ENCODE data around the gene SPESP1. TPM values are rescaled to one million over a fixed set of nuclear protein-coding genes. Genes with fewer than 3 reads are reported as not detected.

The SPESP1 gene
- total RNA-seq (under 1 TPM in 2 of 5 donors, not detected in 3; 0.33 to 0.64 TPM), total RNA-seq (0 to 0.82 (median 0.26) reads per million in 29 experiments)
- total RNA-seq (2013): 0.28 TPM

GRCh38 chr15:68930268-68931022 is at the start of gene SPESP1:
TSS of gene SPESP1 (plus strand) at chr15:68930525. CDS start at chr15:68930654, 129 bp downstream.
- Histone ChIP-seq H3K9me3 (no peaks in the 10 kb centered on the region), H3K27ac (ENCODE audit: low read length) (no peak within 1 kb of the TSS), H3K27me3 (replicated peaks in 1 of 2; ENCODE audit: control insufficient read depth in 2 of 2, extremely low read depth in 1 of 2, insufficient read depth in 2 of 2, low read length in 1 of 2) (peaks cover 0 to 9% of the 10 kb centered on the region in 2 experiments), H3K4me1 (ENCODE audit: control insufficient read depth in 1 of 2, extremely low read depth in 1 of 2, insufficient read depth in 2 of 2, low read length in 2 of 2) (peaks cover 0 to 4% of the 10 kb centered on the region in 2 experiments), H3K36me3 (ENCODE audit: control insufficient read depth in 2 of 2, extremely low read depth in 1 of 2, insufficient read depth in 1 of 2, low read length in 1 of 2) (no peaks in the 10 kb centered on the region), H3K4me3 (ENCODE audit: control insufficient read depth in 1 of 2, extremely low read depth in 1 of 2, low read length in 1 of 2) (peak within 1 kb of the TSS in 1 of 2 donors; percentile 19)
- Mint-ChIP-seq H3K36me3 (no peaks in the 10 kb centered on the region), H3K27me3 (peaks cover 15 to 20% of the 10 kb centered on the region in 2 donors), H3K4me1 (no peaks in the 10 kb centered on the region), H3K4me3 (peak within 1 kb of the TSS in 2 of 3 donors; percentile 40 to 53), H3K27ac (no peak within 1 kb of the TSS), H3K9me3 (no peaks in the 10 kb centered on the region)
- ChIA-PET POLR2A (no interaction called here), CTCF (no interaction called here)
- ATAC-seq (replicated peaks in 1 of 4) (peak; percentile 56 to 69 (median 62)), DNase-seq (peak in 27 of 35 experiments; percentile 4 to 63 (median 32))
- WGBS (ENCODE audit: insufficient coverage): 74% methylated on average over 61 of the region's 72 CpGs

GRCh38 chr15:68885070-68885469 is 45.3 kb upstream of the SPESP1 start:
- ChIA-PET CTCF (no interaction called here), POLR2A (no interaction called here)
- Mint-ChIP-seq H3K27me3 (peaks cover 5 to 7% of the 10 kb centered on the region in 2 donors), H3K9me3 (no peaks in the 10 kb centered on the region), H3K36me3 (no peaks in the 10 kb centered on the region), H3K27ac (no peak overlapping the region), H3K4me3 (no peak overlapping the region), H3K4me1 (peaks cover 0 to 7% (median 2%) of the 10 kb centered on the region in 3 donors)
- Histone ChIP-seq H3K4me1 (ENCODE audit: control insufficient read depth in 1 of 2, extremely low read depth in 1 of 2, insufficient read depth in 2 of 2, low read length in 2 of 2) (no peaks in the 10 kb centered on the region), H3K4me3 (ENCODE audit: control insufficient read depth in 1 of 2, extremely low read depth in 1 of 2, low read length in 1 of 2) (no peak overlapping the region), H3K27ac (ENCODE audit: low read length) (no peak overlapping the region), H3K36me3 (ENCODE audit: control insufficient read depth in 2 of 2, extremely low read depth in 1 of 2, insufficient read depth in 1 of 2, low read length in 1 of 2) (no peaks in the 10 kb centered on the region), H3K9me3 (no peaks in the 10 kb centered on the region), H3K27me3 (replicated peaks in 1 of 2; ENCODE audit: control insufficient read depth in 2 of 2, extremely low read depth in 1 of 2, insufficient read depth in 2 of 2, low read length in 1 of 2) (peaks cover 0 to 6% of the 10 kb centered on the region in 2 experiments)
- DNase-seq (no peak), ATAC-seq (replicated peaks in 1 of 4) (no peak)
- no CpG with 5 or more reads among the region's 6 CpGs for WGBS (ENCODE audit: insufficient coverage)

- H3K36me3 ChIP-seq (ENCODE audit: control insufficient read depth in 2 of 2, extremely low read depth in 1 of 2, insufficient read depth in 1 of 2, low read length in 1 of 2): no peaks in the 10 kb centered on the region
- H3K4me1 ChIP-seq (ENCODE audit: control insufficient read depth in 1 of 2, extremely low read depth in 1 of 2, insufficient read depth in 2 of 2, low read length in 2 of 2): no peaks in the 10 kb centered on the region
- no peak overlapping the region for H3K27ac Mint-ChIP-seq
- H3K4me3 Mint-ChIP-seq: no peak overlapping the region
- POLR2A ChIA-PET: no interaction called here
- no peaks in the 10 kb centered on the region for H3K9me3 Mint-ChIP-seq
- H3K9me3 ChIP-seq: no peaks in the 10 kb centered on the region
- peaks cover 0 to 7% (median 2%) of the 10 kb centered on the region in 3 donors for H3K4me1 Mint-ChIP-seq
- WGBS (ENCODE audit: insufficient coverage): no CpG with 5 or more reads among the region's 3 CpGs
- H3K27me3 Mint-ChIP-seq: peaks cover 7 to 10% of the 10 kb centered on the region in 2 donors
- no peaks in the 10 kb centered on the region for H3K36me3 Mint-ChIP-seq
- CTCF ChIA-PET: interaction anchor here in 1 of 2 donors (0.6 kb wide), 1 partner anchor 281 kb away, joined by 4 read pairs; no protein-coding TSS in a partner anchor
- H3K4me3 ChIP-seq (ENCODE audit: control insufficient read depth in 1 of 2, extremely low read depth in 1 of 2, low read length in 1 of 2): no peak overlapping the region
- peaks cover 0 to 5% of the 10 kb centered on the region in 2 experiments for H3K27me3 ChIP-seq (replicated peaks in 1 of 2; ENCODE audit: control insufficient read depth in 2 of 2, extremely low read depth in 1 of 2, insufficient read depth in 2 of 2, low read length in 1 of 2)
- no peak for DNase-seq
- H3K27ac ChIP-seq (ENCODE audit: low read length): no peak overlapping the region
- no peak for ATAC-seq (replicated peaks in 1 of 4)
Measured at GRCh38 chr15:68887120-68887519, 43.2 kb upstream of the SPESP1 start.

- Histone ChIP-seq H3K4me1 (ENCODE audit: control insufficient read depth in 1 of 2, extremely low read depth in 1 of 2, insufficient read depth in 2 of 2, low read length in 2 of 2) (no peaks in the 10 kb centered on the region), H3K27me3 (replicated peaks in 1 of 2; ENCODE audit: control insufficient read depth in 2 of 2, extremely low read depth in 1 of 2, insufficient read depth in 2 of 2, low read length in 1 of 2) (peaks cover 0 to 7% of the 10 kb centered on the region in 2 experiments), H3K36me3 (ENCODE audit: control insufficient read depth in 2 of 2, extremely low read depth in 1 of 2, insufficient read depth in 1 of 2, low read length in 1 of 2) (no peaks in the 10 kb centered on the region), H3K27ac (ENCODE audit: low read length) (no peak overlapping the region), H3K9me3 (no peaks in the 10 kb centered on the region), H3K4me3 (ENCODE audit: control insufficient read depth in 1 of 2, extremely low read depth in 1 of 2, low read length in 1 of 2) (no peak overlapping the region)
- Mint-ChIP-seq H3K9me3 (no peaks in the 10 kb centered on the region), H3K4me1 (peaks cover 0 to 7% (median 2%) of the 10 kb centered on the region in 3 donors), H3K27me3 (peaks cover 7 to 14% of the 10 kb centered on the region in 2 donors), H3K4me3 (no peak overlapping the region), H3K36me3 (no peaks in the 10 kb centered on the region), H3K27ac (no peak overlapping the region)
- ChIA-PET CTCF (interaction anchor here in 1 of 2 donors (0.6 kb wide), 1 partner anchor 280 kb away, joined by 4 read pairs; no protein-coding TSS in a partner anchor), POLR2A (no interaction called here)
- WGBS (ENCODE audit: insufficient coverage): 50% methylated on average over 1 of the region's 8 CpGs
- no peak for ATAC-seq (replicated peaks in 1 of 4)
- DNase-seq: no peak
Measured at GRCh38 chr15:68887819-68888218, 42.5 kb upstream of the SPESP1 start.

- no peaks in the 10 kb centered on the region for H3K36me3 Mint-ChIP-seq
- Histone ChIP-seq H3K9me3 (no peaks in the 10 kb centered on the region), H3K36me3 (ENCODE audit: control insufficient read depth in 2 of 2, extremely low read depth in 1 of 2, insufficient read depth in 1 of 2, low read length in 1 of 2) (no peaks in the 10 kb centered on the region), H3K4me1 (ENCODE audit: control insufficient read depth in 1 of 2, extremely low read depth in 1 of 2, insufficient read depth in 2 of 2, low read length in 2 of 2) (no peaks in the 10 kb centered on the region), H3K27ac (ENCODE audit: low read length) (no peak overlapping the region), H3K27me3 (replicated peaks in 1 of 2; ENCODE audit: control insufficient read depth in 2 of 2, extremely low read depth in 1 of 2, insufficient read depth in 2 of 2, low read length in 1 of 2) (peaks cover 0 to 7% of the 10 kb centered on the region in 2 experiments), H3K4me3 (ENCODE audit: control insufficient read depth in 1 of 2, extremely low read depth in 1 of 2, low read length in 1 of 2) (no peak overlapping the region)
- ATAC-seq (replicated peaks in 1 of 4) (peak in 2 of 4 experiments; percentile 41 to 76), DNase-seq (peak in 10 of 35 experiments; percentile 1 to 31 (median 8))
- CTCF ChIA-PET: no interaction called here
- peaks cover 0 to 7% (median 2%) of the 10 kb centered on the region in 3 donors for H3K4me1 Mint-ChIP-seq
- POLR2A ChIA-PET: no interaction called here
- H3K9me3 Mint-ChIP-seq: no peaks in the 10 kb centered on the region
- no peak overlapping the region for H3K27ac Mint-ChIP-seq
- peaks cover 9 to 16% of the 10 kb centered on the region in 2 donors for H3K27me3 Mint-ChIP-seq
- WGBS (ENCODE audit: insufficient coverage): 56% methylated on average over 8 of the region's 12 CpGs
- peak overlapping the region; percentile 21 to 57 (median 48) for H3K4me3 Mint-ChIP-seq
Measured at GRCh38 chr15:68888419-68888818, 41.9 kb upstream of the SPESP1 start.

GRCh38 chr15:68894208-68894607 is 36.1 kb upstream of the SPESP1 start:
- Mint-ChIP-seq H3K9me3 (no peaks in the 10 kb centered on the region), H3K4me1 (no peaks in the 10 kb centered on the region), H3K27me3 (peaks cover 7 to 27% of the 10 kb centered on the region in 2 donors), H3K4me3 (no peak overlapping the region), H3K36me3 (no peaks in the 10 kb centered on the region), H3K27ac (no peak overlapping the region)
- POLR2A ChIA-PET: no interaction called here
- DNase-seq: no peak
- ATAC-seq (replicated peaks in 1 of 4): no peak
- Histone ChIP-seq H3K9me3 (no peaks in the 10 kb centered on the region), H3K4me3 (ENCODE audit: control insufficient read depth in 1 of 2, extremely low read depth in 1 of 2, low read length in 1 of 2) (no peak overlapping the region), H3K27me3 (replicated peaks in 1 of 2; ENCODE audit: control insufficient read depth in 2 of 2, extremely low read depth in 1 of 2, insufficient read depth in 2 of 2, low read length in 1 of 2) (peaks cover 0 to 13% of the 10 kb centered on the region in 2 experiments), H3K27ac (ENCODE audit: low read length) (no peak overlapping the region), H3K36me3 (ENCODE audit: control insufficient read depth in 2 of 2, extremely low read depth in 1 of 2, insufficient read depth in 1 of 2, low read length in 1 of 2) (no peaks in the 10 kb centered on the region), H3K4me1 (ENCODE audit: control insufficient read depth in 1 of 2, extremely low read depth in 1 of 2, insufficient read depth in 2 of 2, low read length in 2 of 2) (no peaks in the 10 kb centered on the region)
- WGBS (ENCODE audit: insufficient coverage): no CpG with 5 or more reads among the region's 1 CpG
- CTCF ChIA-PET: interaction anchor here in 1 of 2 donors (0.5 kb wide), 1 partner anchor 33 kb away, joined by 5 read pairs; no protein-coding TSS in a partner anchor

Measured in T-cell (primary cell).